ENCODE measurements around the gene STK11IP. TPM values are rescaled to one million over a fixed set of nuclear protein-coding genes. Genes with fewer than 3 reads are reported as not detected.

Gene STK11IP
- total and polyA plus RNA-seq, 2 of the 4 experiments (the other 2 are of a cell fraction), result 14.5 to 19.7 TPM

DNA sequence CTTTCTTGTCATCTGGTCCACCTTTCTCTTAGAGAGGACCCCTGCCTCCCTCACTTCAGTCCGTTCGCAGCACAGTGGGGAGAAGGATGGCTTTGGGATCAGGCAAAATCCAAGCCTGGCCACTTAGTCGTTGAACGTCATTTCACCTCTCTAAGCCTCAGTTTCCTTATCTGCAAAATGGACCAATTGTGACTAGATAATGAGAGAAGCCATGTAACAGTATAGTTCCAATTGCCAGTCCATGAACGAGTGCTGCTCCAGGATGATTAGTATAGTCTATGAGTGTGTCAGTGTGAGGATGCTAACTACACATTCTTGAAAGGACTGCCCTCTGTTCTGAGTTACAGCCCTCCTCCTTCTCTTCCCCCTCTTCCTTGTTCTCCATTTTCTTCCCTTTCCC is 24.5 kb upstream of the STK11IP start:
- Histone ChIP-seq H3K79me1 (ENCODE audit: low read depth in 1 of 2, low read length in 2 of 2) (peaks cover 11 to 14% of the 10 kb centered on the region in 2 experiments), H3K9me3 (ENCODE audit: control insufficient read depth, insufficient read depth, low read length) (no peaks in the 10 kb centered on the region), H3K27ac (ENCODE audit: insufficient read depth, low read length) (no peak overlapping the region), H3K4me2 (ENCODE audit: low read depth, low read length) (no peak overlapping the region), H2AFZ (replicated peaks; ENCODE audit: low read length, poor library complexity) (no peak overlapping the region), H3K4me3 (ENCODE audit: insufficient read depth, low read depth, low read length) (no peak overlapping the region), H3K9me1 (ENCODE audit: insufficient read depth, low read length) (peaks cover 2% of the 10 kb centered on the region; the same call in 1 of the 2 replicates), H2AK9ac (replicated peaks; ENCODE audit: low read depth, low read length, poor library complexity) (no peak overlapping the region), H3K56ac (ENCODE audit: extremely low read depth, insufficient read depth, low read length) (no peak overlapping the region), H3K36me3 (ENCODE audit: control insufficient read depth, insufficient read depth, low read length) (peaks cover 2% of the 10 kb centered on the region; the same call in 1 of the 2 replicates), H4K20me1 (ENCODE audit: insufficient read depth, low read length) (no peaks in the 10 kb centered on the region), H2BK20ac (ENCODE audit: low read depth, low read length) (no peak overlapping the region), H2AK5ac (ENCODE audit: low read depth, low read length) (no peak overlapping the region), H4K8ac (ENCODE audit: low read depth in 2 of 2, low read length in 2 of 2) (no peak overlapping the region), H3K27me3 (ENCODE audit: control insufficient read depth, insufficient read depth, low read length) (peaks cover 14% of the 10 kb centered on the region), H3K9ac (ENCODE audit: low read depth, low read length) (no peak overlapping the region), H3K4me1 (ENCODE audit: control insufficient read depth, insufficient read depth, low read length) (peaks cover 14% of the 10 kb centered on the region), H4K5ac (ENCODE audit: low read depth, low read length) (no peak overlapping the region), H2BK15ac (ENCODE audit: low read depth, low read length) (no peak overlapping the region), H3K14ac (replicated peaks; ENCODE audit: low read depth, low read length) (no peak overlapping the region), H2BK5ac (ENCODE audit: low read depth, low read length, poor library complexity, severe bottlenecking) (no peak overlapping the region), H3K23ac (ENCODE audit: low read depth, low read length) (no peak overlapping the region), H3K4ac (ENCODE audit: low read depth, low read length) (no peak overlapping the region), H2BK120ac (ENCODE audit: low read depth, low read length) (no peak overlapping the region), H3K18ac (ENCODE audit: low read depth, low read length) (no peak overlapping the region), H4K91ac (ENCODE audit: insufficient read depth, low read depth, low read length) (no peak overlapping the region)
- CTCF ChIA-PET, result no interaction called here
- ATAC-seq (ENCODE audit: low read depth) (no peak), DNase-seq (no peak)
- WGBS, 2 experiments (ENCODE audit: extremely low coverage in 2 of 2, insufficient read length in 1 of 2), result no CpG with 5 or more reads among the region's 5 CpGs
- POLR2A ChIA-PET (ENCODE audit: unreplicated experiment), result no interaction called here
- TF ChIP-seq NFE2L2 (IDR thresholded peaks at IDR 0.05; ENCODE audit: low read depth, low read length) (no peak), RCOR1 (IDR thresholded peaks at IDR 0.05; ENCODE audit: insufficient replicate concordance, low read length) (no peak), BHLHE40 (IDR thresholded peaks at IDR 0.05; ENCODE audit: low read depth, low read length) (no peak), CEBPB (IDR thresholded peaks at IDR 0.05; ENCODE audit: low read depth, low read length) (no peak), SMC3 (IDR thresholded peaks at IDR 0.05; ENCODE audit: low read depth, low read length) (no peak)
- no TSS peak for BruUV-seq (replicated peaks)
- in situ Hi-C loops (cut with MboI; ENCODE audit: low sequenced_read_pairs), result no loop called here
- intact Hi-C loops (cut with micrococcal nuclease), result no loop called here
- dilution Hi-C loops (cut with HindIII; ENCODE audit: low sequenced_read_pairs, unreplicated experiment), result no loop called here

Data from IMR-90 (cell line).